GM12891 (cell line): Measurements from ENCODE around the gene PLSCR4.

Experiments used
- PAX5 ChIP-seq: IDR thresholded peaks from 2 replicates; pipeline ENCODE4 v1.6.1; 2011; ENCODE audit warnings: low read length, moderate library complexity, mild to moderate bottlenecking; ENCODE audit not compliant: insufficient read depth, severe bottlenecking
- POLR2A ChIP-seq: IDR thresholded peaks from 2 replicates; pipeline ENCODE4 v1.6.1; 2011; ENCODE audit warnings: low read depth, low read length, control low read depth
- POLR2AphosphoS5 ChIP-seq: IDR thresholded peaks from 2 replicates; pipeline ENCODE4 v1.6.1; 2011; ENCODE audit warnings: low read depth, low read length, control low read depth
- POU2F2 ChIP-seq: IDR thresholded peaks from 2 replicates; pipeline ENCODE4 v1.6.1; 2011; ENCODE audit warnings: low read depth, mild to moderate bottlenecking, control low read depth, low read length, moderate library complexity
- SPI1 ChIP-seq: IDR thresholded peaks from 2 replicates; pipeline ENCODE4 v1.6.1; 2011; ENCODE audit warnings: low read depth, low read length, control low read depth
- TAF1 ChIP-seq: IDR thresholded peaks from 2 replicates; pipeline ENCODE4 v1.6.1; 2011; ENCODE audit warnings: low read depth, low read length, control low read depth

- TF ChIP-seq POLR2A, result no peak
- TF ChIP-seq POLR2AphosphoS5, result no peak
- no peak for TF ChIP-seq POU2F2
- no peak for TF ChIP-seq TAF1
- TF ChIP-seq SPI1, result no peak
- no peak for TF ChIP-seq PAX5
These were observed 41.5 kb downstream of the PLSCR4 start for GRCh38 chr3:146209371-146209770.
